ENCODE data around the gene ENOPH1.
"Not testable (repeated sequence)": the region's sequence is repeated elsewhere in the genome, so short reads cannot be mapped to it uniquely, and the experiment has no call there.

ENOPH1 gene

GRCh38 chr4:82469791-82470345 is 39.5 kb downstream of the ENOPH1 start:
- no peak overlapping the region for H3K4me2 ChIP-seq (ENCODE audit: low read depth, low read length, poor library complexity, severe bottlenecking)
- no peaks in the 10 kb centered on the region for H3K9me2 ChIP-seq (replicated peaks; ENCODE audit: low read depth, low read length)
- no peaks in the 10 kb centered on the region for H4K20me1 ChIP-seq (ENCODE audit: insufficient read depth, low read length, poor library complexity, severe bottlenecking)
- H3K9ac ChIP-seq (ENCODE audit: low read depth, low read length, poor library complexity, severe bottlenecking): no peak overlapping the region
- no peak overlapping the region for H3K4me3 ChIP-seq (ENCODE audit: low read length, poor library complexity, severe bottlenecking)
- no peaks in the 10 kb centered on the region for H3F3A ChIP-seq (ENCODE audit: low read depth)
- TF ChIP-seq EZH2phosphoT487 (IDR thresholded peaks at IDR 0.05; ENCODE audit: borderline replicate concordance) (no peak), CTCF (conservative IDR thresholded peaks at IDR 0.05; ENCODE audit: low read length) (0 out of 2 replicates have a peak, but pooled peaks have one; percentile 12)
- H3K36me3 ChIP-seq (ENCODE audit: insufficient read depth, low read length): no peaks in the 10 kb centered on the region
- H3K4me1 ChIP-seq (ENCODE audit: insufficient read depth, low read length, poor library complexity, severe bottlenecking): no peaks in the 10 kb centered on the region
- H3K9me3 ChIP-seq (ENCODE audit: insufficient read depth, low read depth, low read length): no peaks in the 10 kb centered on the region
- no peak overlapping the region for H2AFZ ChIP-seq (ENCODE audit: low read length)
- no peaks in the 10 kb centered on the region for H3K79me2 ChIP-seq (ENCODE audit: insufficient read depth, low read length)
- no peaks in the 10 kb centered on the region for H3K27me3 ChIP-seq (ENCODE audit: insufficient read depth, low read length, poor library complexity, severe bottlenecking)

- not testable (repeated sequence) for H3K4me2 ChIP-seq (ENCODE audit: low read depth, low read length, poor library complexity, severe bottlenecking); H3K4me1 ChIP-seq (ENCODE audit: insufficient read depth, low read length, poor library complexity, severe bottlenecking); H4K20me1 ChIP-seq (ENCODE audit: insufficient read depth, low read length, poor library complexity, severe bottlenecking); H2AFZ ChIP-seq (ENCODE audit: low read length); H3K9me2 ChIP-seq (replicated peaks; ENCODE audit: low read depth, low read length); H3K27me3 ChIP-seq (ENCODE audit: insufficient read depth, low read length, poor library complexity, severe bottlenecking); H3F3A ChIP-seq (ENCODE audit: low read depth); H3K36me3 ChIP-seq (ENCODE audit: insufficient read depth, low read length); H3K9ac ChIP-seq (ENCODE audit: low read depth, low read length, poor library complexity, severe bottlenecking); H3K4me3 ChIP-seq (ENCODE audit: low read length, poor library complexity, severe bottlenecking); H3K79me2 ChIP-seq (ENCODE audit: insufficient read depth, low read length); H3K9me3 ChIP-seq (ENCODE audit: insufficient read depth, low read depth, low read length)
These were observed 42.7 kb downstream of the ENOPH1 start for GRCh38 chr4:82473080-82473479.

GRCh38 chr4:82473621-82474164 is 43.3 kb downstream of the ENOPH1 start:
- Histone ChIP-seq H3K4me2 (ENCODE audit: low read depth, low read length, poor library complexity, severe bottlenecking) (no peak overlapping the region), H3K36me3 (ENCODE audit: insufficient read depth, low read length) (no peaks in the 10 kb centered on the region), H3K9me3 (ENCODE audit: insufficient read depth, low read depth, low read length) (no peaks in the 10 kb centered on the region), H3F3A (ENCODE audit: low read depth) (no peaks in the 10 kb centered on the region), H2AFZ (ENCODE audit: low read length) (no peak overlapping the region), H3K79me2 (ENCODE audit: insufficient read depth, low read length) (no peaks in the 10 kb centered on the region), H3K4me1 (ENCODE audit: insufficient read depth, low read length, poor library complexity, severe bottlenecking) (no peaks in the 10 kb centered on the region), H4K20me1 (ENCODE audit: insufficient read depth, low read length, poor library complexity, severe bottlenecking) (no peaks in the 10 kb centered on the region), H3K4me3 (ENCODE audit: low read length, poor library complexity, severe bottlenecking) (no peak overlapping the region), H3K27me3 (ENCODE audit: insufficient read depth, low read length, poor library complexity, severe bottlenecking) (no peaks in the 10 kb centered on the region), H3K9me2 (replicated peaks; ENCODE audit: low read depth, low read length) (no peaks in the 10 kb centered on the region), H3K9ac (ENCODE audit: low read depth, low read length, poor library complexity, severe bottlenecking) (no peak overlapping the region)
- TF ChIP-seq CTCF (conservative IDR thresholded peaks at IDR 0.05; ENCODE audit: low read length): no peak
- TF ChIP-seq EZH2phosphoT487 (IDR thresholded peaks at IDR 0.05; ENCODE audit: borderline replicate concordance): no peak

- not testable (repeated sequence) for H3K9me2 ChIP-seq (replicated peaks; ENCODE audit: low read depth, low read length); H3K9ac ChIP-seq (ENCODE audit: low read depth, low read length, poor library complexity, severe bottlenecking); H3K36me3 ChIP-seq (ENCODE audit: insufficient read depth, low read length); H2AFZ ChIP-seq (ENCODE audit: low read length); H3F3A ChIP-seq (ENCODE audit: low read depth); H3K79me2 ChIP-seq (ENCODE audit: insufficient read depth, low read length); H3K4me3 ChIP-seq (ENCODE audit: low read length, poor library complexity, severe bottlenecking); H3K4me2 ChIP-seq (ENCODE audit: low read depth, low read length, poor library complexity, severe bottlenecking); H3K4me1 ChIP-seq (ENCODE audit: insufficient read depth, low read length, poor library complexity, severe bottlenecking); H3K9me3 ChIP-seq (ENCODE audit: insufficient read depth, low read depth, low read length); H4K20me1 ChIP-seq (ENCODE audit: insufficient read depth, low read length, poor library complexity, severe bottlenecking); H3K27me3 ChIP-seq (ENCODE audit: insufficient read depth, low read length, poor library complexity, severe bottlenecking)
These were observed 45.5 kb downstream of the ENOPH1 start for GRCh38 chr4:82475931-82476330.

- H3F3A ChIP-seq (ENCODE audit: low read depth); H4K20me1 ChIP-seq (ENCODE audit: insufficient read depth, low read length, poor library complexity, severe bottlenecking); H2AFZ ChIP-seq (ENCODE audit: low read length); H3K79me2 ChIP-seq (ENCODE audit: insufficient read depth, low read length); H3K9me3 ChIP-seq (ENCODE audit: insufficient read depth, low read depth, low read length); H3K4me1 ChIP-seq (ENCODE audit: insufficient read depth, low read length, poor library complexity, severe bottlenecking); H3K9ac ChIP-seq (ENCODE audit: low read depth, low read length, poor library complexity, severe bottlenecking); H3K27me3 ChIP-seq (ENCODE audit: insufficient read depth, low read length, poor library complexity, severe bottlenecking); H3K4me3 ChIP-seq (ENCODE audit: low read length, poor library complexity, severe bottlenecking); H3K9me2 ChIP-seq (replicated peaks; ENCODE audit: low read depth, low read length); H3K36me3 ChIP-seq (ENCODE audit: insufficient read depth, low read length); H3K4me2 ChIP-seq (ENCODE audit: low read depth, low read length, poor library complexity, severe bottlenecking): not testable (repeated sequence)
These were observed 47.1 kb downstream of the ENOPH1 start for GRCh38 chr4:82477469-82477868.

Measured in Loucy (cell line).